Fibroblast of mammary gland (primary cell): ENCODE measurements around the gene GULP1.
A peak's percentile ranks its signal among the peaks of the same experiment; 100 is the strongest.

Source experiments
- DNase-seq: peaks from one replicate; pipeline ENCODE4 v3.0.0-alpha.2; 2010; ENCODE audit warnings: low read depth
- H3K4me3 ChIP-seq: 2 replicates; pipeline ENCODE4 v1.5.1; 2011; ENCODE audit warnings: low read depth, mild to moderate bottlenecking, low read length, moderate library complexity; ENCODE audit not compliant: control insufficient read depth
- CTCF ChIP-seq: conservative IDR thresholded peaks from 2 replicates; pipeline ENCODE4 v1.5.1; 2011; ENCODE audit warnings: low read depth, low read length, inconsistent platforms; ENCODE audit not compliant: control insufficient read depth, insufficient read depth

Gene GULP1

DNA sequence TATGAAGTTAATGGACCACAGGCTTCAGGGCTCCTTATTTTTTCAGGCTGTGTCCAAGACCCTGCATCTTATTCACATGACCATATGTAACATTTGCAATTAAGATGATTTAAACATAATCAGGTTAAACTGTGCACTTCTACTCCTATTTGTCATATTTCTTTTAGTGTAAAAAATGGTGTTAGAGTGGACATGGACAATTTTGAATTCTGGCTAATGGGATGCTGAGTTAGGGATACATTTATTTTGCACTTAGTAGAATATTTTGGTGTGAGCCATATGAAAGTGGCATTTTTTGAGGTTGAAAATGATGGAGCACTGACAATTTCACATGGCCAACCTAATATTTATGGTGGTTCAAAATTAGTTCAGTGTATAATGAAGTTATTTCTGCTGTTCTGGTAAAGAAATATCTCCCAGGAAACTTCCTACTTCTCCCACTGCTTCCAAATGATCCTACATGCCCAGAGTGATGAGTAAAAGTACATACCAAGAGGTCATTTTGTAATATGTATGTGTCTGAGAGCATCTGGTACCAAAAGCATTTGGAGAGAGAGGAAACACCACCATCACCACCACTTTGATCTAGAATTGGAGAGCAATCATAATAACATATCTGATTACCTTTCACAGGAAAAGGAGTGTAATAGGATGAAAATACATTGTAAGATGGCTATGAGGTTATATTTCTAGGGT is 36.0 kb downstream of the GULP1 start:
- peak; percentile 37 for DNase-seq
- no peak overlapping the region for H3K4me3 ChIP-seq

DNA sequence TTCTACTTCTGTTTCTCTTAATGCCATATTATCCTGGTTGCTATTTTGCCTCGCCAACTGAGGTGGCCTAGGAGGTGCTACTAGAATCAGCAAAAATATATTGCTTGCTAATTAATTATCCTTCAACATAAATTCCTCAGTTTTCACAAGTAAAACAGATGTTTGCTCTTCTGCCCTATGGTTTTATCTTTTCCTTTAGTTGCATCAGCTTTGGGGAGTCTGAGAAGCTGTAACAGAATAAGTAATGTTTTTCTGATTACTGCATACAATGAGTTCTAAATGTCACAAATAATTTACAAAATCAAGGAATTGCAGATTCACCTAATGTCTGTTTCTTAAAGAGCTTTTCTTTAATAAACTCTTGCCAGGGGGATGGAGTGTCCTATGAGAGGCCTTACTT is 36.7 kb downstream of the GULP1 start:
- no peak for TF ChIP-seq CTCF
- no peak for DNase-seq
- H3K4me3 ChIP-seq: no peak overlapping the region

More for the DNA sequence above, 36.0 kb downstream of the GULP1 start:
- TF ChIP-seq CTCF: no peak

DNA sequence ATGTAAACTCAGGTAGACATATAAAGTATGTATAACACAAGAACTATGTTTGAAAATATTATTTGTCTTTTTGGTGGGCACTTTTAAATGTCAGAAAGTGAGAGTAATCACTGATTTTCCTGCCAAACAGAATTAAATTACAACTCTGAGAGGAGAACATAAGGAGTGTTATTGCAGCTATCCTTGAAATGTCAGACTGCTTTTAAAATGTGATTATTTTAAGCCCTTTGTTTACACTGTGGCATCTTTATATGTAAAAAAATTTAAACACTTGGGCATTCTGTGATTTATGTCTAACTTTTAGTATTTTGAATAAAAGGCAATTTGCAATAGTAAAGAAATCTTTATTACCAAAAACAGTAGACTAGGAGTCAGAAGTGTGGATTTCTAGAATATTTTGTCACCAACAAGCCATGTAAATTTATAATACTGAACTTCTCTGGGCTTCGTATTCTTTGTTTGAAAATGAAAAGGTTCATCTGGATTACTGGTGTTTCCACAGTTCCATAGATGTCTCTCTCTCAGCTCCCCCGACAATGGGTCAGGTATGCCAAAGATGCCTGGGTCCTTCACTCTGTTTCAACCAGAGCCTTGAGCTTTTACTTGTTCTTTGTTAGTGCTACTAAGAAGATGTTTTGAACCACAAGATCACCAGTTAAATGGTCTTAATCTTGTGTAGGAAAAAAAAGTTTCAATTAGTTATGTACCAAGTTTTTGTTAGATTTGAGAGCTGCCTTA is 38.8 kb downstream of the GULP1 start:
- TF ChIP-seq CTCF: no peak
- H3K4me3 ChIP-seq: no peak overlapping the region
- DNase-seq: no peak

DNA sequence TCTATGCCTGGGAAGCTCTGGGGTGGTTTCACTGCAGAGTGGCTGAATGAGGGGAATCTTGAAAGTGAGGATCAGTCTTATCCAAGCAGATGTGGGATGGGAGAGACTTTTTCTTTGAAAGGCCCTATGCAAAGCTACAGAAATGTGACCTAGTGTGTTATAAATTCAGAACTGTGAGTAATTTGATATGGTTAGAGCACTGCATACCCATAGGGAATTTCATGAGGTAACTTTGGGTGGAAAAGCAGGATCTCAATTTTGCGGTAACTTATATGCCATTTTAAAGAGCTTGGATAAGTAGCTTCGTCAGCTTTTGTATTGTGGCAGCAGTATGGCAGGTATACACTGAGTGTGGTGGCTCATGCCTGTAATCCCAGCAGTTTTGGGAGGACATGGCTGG is 40.9 kb downstream of the GULP1 start:
- DNase-seq: no peak
- TF ChIP-seq CTCF: no peak
- no peak overlapping the region for H3K4me3 ChIP-seq

GRCh38 chr2:188333751-188334524 is 42.3 kb downstream of the GULP1 start:
- H3K4me3 ChIP-seq: no peak overlapping the region
- no peak for DNase-seq
- TF ChIP-seq CTCF: no peak

GRCh38 chr2:188338463-188338862 is 46.8 kb downstream of the GULP1 start:
- no peak for TF ChIP-seq CTCF
- no peak for DNase-seq
- no peak overlapping the region for H3K4me3 ChIP-seq
